ENCODE data around the gene SHMT2.

The SHMT2 gene

GRCh38 chr12:57205931-57206330 lies 23.6 kb upstream of the SHMT2 start:
- no peak for TF ChIP-seq GABPA (IDR thresholded peaks at IDR 0.05; ENCODE audit: low read depth)
- no peak for TF ChIP-seq POLR2AphosphoS5 (IDR thresholded peaks at IDR 0.05; ENCODE audit: low read depth)
- no peak for TF ChIP-seq CTCF (IDR thresholded peaks at IDR 0.05; ENCODE audit: insufficient read depth, low read length)
- no peak for TF ChIP-seq SPI1 (IDR thresholded peaks at IDR 0.05; ENCODE audit: borderline replicate concordance, low read depth)
- no peak for TF ChIP-seq REST (IDR thresholded peaks at IDR 0.05; ENCODE audit: insufficient replicate concordance, low read depth)
- no peaks in the 10 kb centered on the region for H3K27me3 ChIP-seq (ENCODE audit: insufficient read depth, poor library complexity, severe bottlenecking)
- H3K4me3 ChIP-seq (replicated peaks; ENCODE audit: insufficient read depth, low read length), result no peak overlapping the region
- DNase-seq (ENCODE audit: low read depth in 1 of 2, low spot score in 1 of 2), result no peak
- H3K27ac ChIP-seq (replicated peaks), result no peak overlapping the region

GRCh38 chr12:57207731-57208630 lies 21.5 kb upstream of the SHMT2 start:
- Histone ChIP-seq H3K4me3 (replicated peaks; ENCODE audit: insufficient read depth, low read length) (no peak overlapping the region), H3K27ac (replicated peaks) (no peak overlapping the region), H3K27me3 (ENCODE audit: insufficient read depth, poor library complexity, severe bottlenecking) (no peaks in the 10 kb centered on the region)
- no peak for DNase-seq (ENCODE audit: low read depth in 1 of 2, low spot score in 1 of 2)
- TF ChIP-seq GABPA (IDR thresholded peaks at IDR 0.05; ENCODE audit: low read depth), result no peak
- no peak for TF ChIP-seq POLR2AphosphoS5 (IDR thresholded peaks at IDR 0.05; ENCODE audit: low read depth)
- TF ChIP-seq CTCF (IDR thresholded peaks at IDR 0.05; ENCODE audit: insufficient read depth, low read length), result no peak
- no peak for TF ChIP-seq SPI1 (IDR thresholded peaks at IDR 0.05; ENCODE audit: borderline replicate concordance, low read depth)
- TF ChIP-seq REST (IDR thresholded peaks at IDR 0.05; ENCODE audit: insufficient replicate concordance, low read depth), result no peak

GRCh38 chr12:57208631-57209282 lies 20.8 kb upstream of the SHMT2 start:
- no peaks in the 10 kb centered on the region for H3K27me3 ChIP-seq (ENCODE audit: insufficient read depth, poor library complexity, severe bottlenecking)
- H3K27ac ChIP-seq (replicated peaks), result no peak overlapping the region
- H3K4me3 ChIP-seq (replicated peaks; ENCODE audit: insufficient read depth, low read length), result no peak overlapping the region
- TF ChIP-seq CTCF (IDR thresholded peaks at IDR 0.05; ENCODE audit: insufficient read depth, low read length) (no peak), POLR2AphosphoS5 (IDR thresholded peaks at IDR 0.05; ENCODE audit: low read depth) (no peak), REST (IDR thresholded peaks at IDR 0.05; ENCODE audit: insufficient replicate concordance, low read depth) (no peak), GABPA (IDR thresholded peaks at IDR 0.05; ENCODE audit: low read depth) (no peak), SPI1 (IDR thresholded peaks at IDR 0.05; ENCODE audit: borderline replicate concordance, low read depth) (no peak)
- DNase-seq (ENCODE audit: low read depth in 1 of 2, low spot score in 1 of 2), result no peak

Measured in HL-60 (cell line).